K562 treated with DMSO at 1 percent for 48 hours (cell line): ENCODE measurements around the gene ZHX3. TPM values are rescaled to one million over a fixed set of nuclear protein-coding genes. Genes with fewer than 3 reads are reported as not detected.

Experiments used
- total RNA-seq: library from RNA; unstranded; fragments of 300-600 nt; gene quantifications from 2 replicates; pipeline ENCODE4 v1.2.3, GENCODE V29; 2022; ENCODE audit warnings: low replicate concordance; ENCODE audit errors: extremely low read depth

Gene ZHX3
- not detected in 2 replicates for total RNA-seq

DNA sequence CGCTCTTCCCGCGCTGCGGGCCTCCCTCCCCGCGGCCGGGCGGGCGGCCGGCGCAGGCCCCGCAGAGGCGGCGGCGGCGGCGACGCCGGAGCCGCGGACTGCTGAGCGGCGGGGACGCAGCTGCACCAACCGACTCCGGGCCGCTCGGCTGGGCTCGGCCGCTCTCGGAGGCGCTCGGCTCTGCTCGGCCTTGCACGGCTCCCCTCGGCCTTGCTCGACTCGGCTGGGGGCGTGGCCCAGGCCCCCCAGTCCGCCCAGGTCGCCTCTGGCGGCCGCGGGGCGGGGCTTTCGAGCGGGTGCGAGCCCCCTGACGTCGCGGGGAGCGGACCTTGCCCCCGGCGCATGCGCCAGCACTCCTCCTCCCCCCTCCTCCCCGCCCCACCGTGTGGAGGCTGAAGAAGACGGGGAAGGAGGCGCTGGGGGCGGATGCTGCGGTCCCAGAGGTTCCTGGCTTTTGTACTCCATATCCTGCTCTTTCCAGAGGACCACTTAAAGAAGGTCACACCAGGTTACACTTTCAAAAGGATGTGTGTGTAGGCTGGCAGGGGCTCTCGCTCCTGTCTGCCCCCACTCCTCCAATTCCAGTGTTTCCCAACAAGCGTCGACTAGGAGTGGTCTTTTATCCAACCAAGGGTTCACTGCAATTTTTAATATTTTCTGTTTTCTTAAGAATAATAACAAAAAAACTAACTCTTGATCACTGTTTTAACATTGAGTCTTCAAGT is at the start of gene ZHX3:
ZHX3 (minus strand) TSS at position 186 of the 725 bp plus-strand sequence. CDS start 112,815 bp downstream, outside the sequence.

GRCh38 chr20:41366546-41367392 is 49.2 kb upstream of the ZHX3 start, which contains the start of gene EMILIN3:
Gene EMILIN3 (minus strand): TSS chr20:41366818. CDS start chr20:41366634, 184 bp downstream.

GRCh38 chr20:41340327-41341055 is 23.0 kb upstream of the ZHX3 start, which contains the start of gene LPIN3:
Gene LPIN3 (plus strand): TSS chr20:41340821. CDS start chr20:41345804, 4,983 bp downstream.

GRCh38 chr20:41136680-41137613 is 180.6 kb downstream of the ZHX3 start, which contains the start of gene PLCG1:
Gene PLCG1 (plus strand): TSS chr20:41137543. CDS start chr20:41137642, 99 bp downstream.

Other genes starting within 250 kb of the ZHX3 start
- gene PLCG1, start 180.2 kb downstream of the ZHX3 start, total RNA-seq, result not detected in 2 replicates
- not detected in 2 replicates for gene LPIN3, start 23.1 kb upstream of the ZHX3 start, total RNA-seq
- not detected in 2 replicates for gene EMILIN3, start 49.1 kb upstream of the ZHX3 start, total RNA-seq